HCT116 (cell line): ENCODE results near the gene RAD50. TPM values are rescaled to one million over a fixed set of nuclear protein-coding genes. Genes with fewer than 3 reads are reported as not detected.

Source experiments
- ATAC-seq: fragments of 200-7000 bp; cut with Tn5 transposase; 2 replicates; pipeline ENCODE4 v1.9.1; 2020; ENCODE audit warnings: mild to moderate bottlenecking, moderate library complexity
- BruUV-seq: library from RNA; stranded (reverse); fragments of 400-500 nt; replicated peaks from 2 replicates; lab custom pipeline; 2021; lab: Mats Ljungman, UMichigan
- CTCF ChIA-PET: fragments of 300-600 bp; sonication (Branson Sonifier 250); formaldehyde crosslinking; loops from one replicate; lab custom pipeline; 2021; ENCODE audit warnings: antibody characterized with exemption; lab: Charles Lee
- POLR2A ChIA-PET: fragments of 300-600, 350-600 bp; sonication (Branson Sonifier 250); formaldehyde crosslinking; loops from one replicate; lab custom pipeline; 2021; ENCODE audit warnings: antibody characterized with exemption; lab: Charles Lee
- RAD21 ChIA-PET, 2 experiments: fragments of 300-600 bp; sonication (Branson Sonifier 250); formaldehyde crosslinking; loops; one replicate each; lab custom pipeline; 2023; ENCODE audit warnings: low total read pairs in 2 of 2; ENCODE audit not compliant: uncharacterized antibody in 2 of 2, unreplicated experiment in 2 of 2, low non-redundant PET in 1 of 2; lab: Charles Lee
- DNase-seq: peaks from one replicate; pipeline ENCODE4 v3.0.0-alpha.2; 2010; ENCODE audit warnings: low read depth, low spot score
- H2AFZ ChIP-seq: fragments of 200-600 bp; shearing (Covaris generic), sonication (generic); 2 replicates; pipeline ENCODE4 v1.6.1; 2017; ENCODE audit warnings: low read depth, mixed run types, mixed read lengths, antibody characterized with exemption, low read length; ENCODE audit not compliant: poor library complexity, severe bottlenecking
- H3K27ac ChIP-seq: 2 replicates; pipeline ENCODE4 v1.5.1; 2012; ENCODE audit warnings: low read depth, low read length
- H3K27me3 ChIP-seq: fragments of 200-600 bp; sonication (generic); 2 replicates; pipeline ENCODE4 v1.6.1; 2016; ENCODE audit warnings: mixed run types, low read length, mixed read lengths; ENCODE audit not compliant: insufficient read depth
- H3K36me3 ChIP-seq, 2 experiments: fragments of 200-500 bp in 1 of 2; fragments of 200-600 bp in 1 of 2; sonication (Bioruptor generic) in 1 of 2; sonication (generic) in 1 of 2; 2 replicates each; pipeline versions ENCODE4 v1.5.1 to v1.6.1; 2014 to 2016; ENCODE audit warnings: low read length in 2 of 2, inconsistent platforms in 1 of 2, mixed read lengths in 1 of 2, mixed run types in 1 of 2; ENCODE audit not compliant: insufficient read depth in 2 of 2, control insufficient read depth in 1 of 2
- H3K4me1 ChIP-seq, 2 experiments: fragments of 200-600 bp in 1 of 2; sonication (generic) in 1 of 2; 2 replicates each; pipeline versions ENCODE4 v1.5.1 to v1.6.1; 2012 to 2017; ENCODE audit warnings: low read length in 2 of 2, inconsistent platforms in 1 of 2, mild to moderate bottlenecking in 1 of 2, mixed read lengths in 1 of 2, mixed run types in 1 of 2, moderate library complexity in 1 of 2; ENCODE audit not compliant: insufficient read depth in 2 of 2, control insufficient read depth in 1 of 2
- H3K4me2 ChIP-seq: fragments of 200-600 bp; sonication (generic); 2 replicates; pipeline ENCODE4 v1.6.1; 2017; ENCODE audit warnings: mixed run types, low read length, mixed read lengths
- H3K4me3 ChIP-seq, 2 experiments: fragments of 200-600 bp in 1 of 2; sonication (generic) in 1 of 2; replicated peaks in 1 of 2; 2 replicates each; pipeline ENCODE4 v1.5.1; 2011 to 2016; ENCODE audit warnings: low read length in 2 of 2, control low read depth in 1 of 2, low read depth in 1 of 2, mild to moderate bottlenecking in 1 of 2, mixed read lengths in 1 of 2, mixed run types in 1 of 2
- H3K79me2 ChIP-seq: fragments of 200-600 bp; sonication (generic); 2 replicates; pipeline ENCODE4 v1.6.1; 2017; ENCODE audit warnings: mild to moderate bottlenecking, mixed run types, low read length, moderate library complexity, mixed read lengths; ENCODE audit not compliant: insufficient read depth
- H3K9ac ChIP-seq: fragments of 200-600 bp; sonication (generic); 2 replicates; pipeline ENCODE4 v1.6.1; 2016; ENCODE audit warnings: low read length, mixed read lengths
- H3K9me2 ChIP-seq: fragments of 200-600 bp; sonication (generic), shearing (Covaris generic); 2 replicates; pipeline ENCODE4 v1.6.1; 2017; ENCODE audit warnings: mixed run types, mild to moderate bottlenecking, moderate library complexity; ENCODE audit not compliant: insufficient read depth
- H3K9me3 ChIP-seq, 2 experiments: fragments of 200-500 bp in 1 of 2; fragments of 200-600 bp in 1 of 2; sonication (Bioruptor generic) in 1 of 2; sonication (generic) in 1 of 2; 2 replicates each; pipeline ENCODE4 v1.6.1; 2014 to 2017; ENCODE audit warnings: low read length in 2 of 2, mixed read lengths in 2 of 2, inconsistent platforms in 1 of 2, low read depth in 1 of 2, mild to moderate bottlenecking in 1 of 2, mixed run types in 1 of 2, moderate library complexity in 1 of 2; ENCODE audit not compliant: control insufficient read depth in 1 of 2, insufficient read depth in 1 of 2
- H4K20me1 ChIP-seq: fragments of 200-600 bp; sonication (generic), shearing (Covaris generic); 2 replicates; pipeline ENCODE4 v1.6.1; 2017; ENCODE audit warnings: mixed run types, mild to moderate bottlenecking, moderate library complexity; ENCODE audit not compliant: insufficient read depth
- CBX3 ChIP-seq: IDR thresholded peaks from 2 replicates; pipeline ENCODE4 v1.6.1; 2012; ENCODE audit warnings: low read depth
- EGR1 ChIP-seq: IDR thresholded peaks from 2 replicates; pipeline ENCODE4 v1.6.1; 2012; ENCODE audit warnings: low read depth
- ELF1 ChIP-seq: IDR thresholded peaks from 2 replicates; pipeline ENCODE4 v1.6.1; 2012; ENCODE audit warnings: low read depth, borderline replicate concordance
- EZH2 ChIP-seq: fragments of 200-600 bp; sonication (generic); IDR thresholded peaks from 2 replicates; pipeline ENCODE4 v1.6.1; 2017; ENCODE audit warnings: antibody characterized with exemption, mixed run types
- EZH2phosphoT487 ChIP-seq: fragments of 200-600 bp; IDR thresholded peaks from 2 replicates; pipeline ENCODE4 v1.6.1; 2018; ENCODE audit warnings: antibody characterized with exemption, borderline replicate concordance
- MAX ChIP-seq: IDR thresholded peaks from 2 replicates; pipeline ENCODE4 v1.6.1; 2012
- POLR2A ChIP-seq: IDR thresholded peaks from 2 replicates; pipeline ENCODE4 v1.7.0; 2011; ENCODE audit warnings: borderline replicate concordance; ENCODE audit not compliant: insufficient read depth, insufficient read length; ENCODE audit errors: extremely low read depth
- POLR2AphosphoS5 ChIP-seq: IDR thresholded peaks from 2 replicates; pipeline ENCODE4 v1.6.1; 2011; ENCODE audit warnings: mild to moderate bottlenecking, low read depth, low read length, moderate library complexity
- SP1 ChIP-seq: IDR thresholded peaks from 2 replicates; pipeline ENCODE4 v1.6.1; 2012; ENCODE audit warnings: low read depth
- YY1 ChIP-seq: IDR thresholded peaks from 2 replicates; pipeline ENCODE4 v1.6.1; 2011; ENCODE audit warnings: low read length, low read depth, moderate library complexity, mild to moderate bottlenecking; ENCODE audit not compliant: insufficient replicate concordance; ENCODE audit errors: extremely low read depth
- ZBTB33 ChIP-seq: IDR thresholded peaks from 2 replicates; pipeline ENCODE4 v1.6.1; 2011; ENCODE audit warnings: mild to moderate bottlenecking, low read length, moderate library complexity; ENCODE audit not compliant: insufficient replicate concordance; ENCODE audit errors: extremely low read depth
- ZFX ChIP-seq: fragments of 450-650 bp; IDR thresholded peaks from 2 replicates; pipeline ENCODE4 v1.6.1; 2017
- ZNF274 ChIP-seq: fragments of 200-500 bp; sonication (Bioruptor generic); IDR thresholded peaks from 2 replicates; pipeline ENCODE4 v1.6.1; 2014; ENCODE audit warnings: mild to moderate bottlenecking, low read depth, low read length, inconsistent platforms
- intact Hi-C: fragments of 100-400 bp; cut with micrococcal nuclease; formaldehyde crosslinking; loops from 2 replicates; pipeline ENCODE4 v1.10.0; 2022
- total RNA-seq: library from RNA; stranded (reverse); gene quantifications from one replicate; pipeline ENCODE4 v1.2.1, GENCODE V29; 2021; ENCODE audit not compliant: unreplicated experiment
- TF ChIP-seq, protein P1 (sequence below): IDR thresholded peaks from 2 replicates; pipeline ENCODE4 v1.6.1; 2012
- TF ChIP-seq, protein P2 (sequence below), 3 experiments: fragments of 200-600 bp in 1 of 3; sonication (generic) in 1 of 3; IDR thresholded peaks in 2 of 3; conservative IDR thresholded peaks in 1 of 3; 2 replicates each; pipeline ENCODE4 v1.5.1; 2012 to 2017; ENCODE audit warnings: low read depth in 2 of 3, low read length in 2 of 3, antibody characterized with exemption in 1 of 3, borderline replicate concordance in 1 of 3, control low read depth in 1 of 3, mild to moderate bottlenecking in 1 of 3, mixed read lengths in 1 of 3, mixed run types in 1 of 3, moderate library complexity in 1 of 3; ENCODE audit not compliant: insufficient read depth in 1 of 3

RAD50 gene
- total RNA-seq, 1 experiment from 2014 or later: 43.6 TPM

DNA sequence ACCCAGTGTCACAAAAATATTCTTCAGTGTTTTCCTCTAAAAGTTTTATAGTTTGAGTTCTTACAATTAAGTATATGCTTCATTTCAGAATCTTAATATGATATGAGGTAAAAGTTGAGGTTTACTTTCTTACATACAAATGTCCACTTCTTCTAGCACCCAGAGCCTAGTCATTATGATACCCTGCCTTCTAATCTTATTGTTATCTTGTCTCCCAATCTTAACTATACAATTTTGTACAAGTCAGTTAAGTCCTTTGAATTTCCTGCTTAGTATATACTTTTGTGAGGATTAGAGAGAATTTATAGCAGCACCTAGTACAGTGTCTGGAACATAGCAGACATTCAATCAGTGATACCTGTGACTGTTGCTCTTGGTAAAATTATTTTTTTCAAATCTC, 29.3 kb downstream of the RAD50 start:
- H3K79me2 ChIP-seq: peaks cover 23% of the 10 kb centered on the region
- H3K27me3 ChIP-seq: no peaks in the 10 kb centered on the region
- POLR2A ChIA-PET: no interaction called here
- CTCF ChIA-PET: no interaction called here
- no peaks in the 10 kb centered on the region for H3K4me1 ChIP-seq
- no peak overlapping the region for H3K9ac ChIP-seq
- DNase-seq: no peak
- no peak overlapping the region for H3K27ac ChIP-seq
- no peaks in the 10 kb centered on the region for H3K9me3 ChIP-seq
- 0 out of 2 replicates have a peak, but pooled peaks cover 4% of the 10 kb centered on the region for H4K20me1 ChIP-seq
- no peaks in the 10 kb centered on the region for H3K9me2 ChIP-seq
- TF ChIP-seq EZH2phosphoT487 (no peak), ZBTB33 (no peak), POLR2AphosphoS5 (no peak), ZNF274 (no peak), SP1 (no peak), EZH2 (no peak), ELF1 (no peak), EGR1 (no peak), POLR2A (no peak), MAX (no peak), CBX3 (no peak), ZFX (no peak), YY1 (no peak)
- TF ChIP-seq, protein P1, sequence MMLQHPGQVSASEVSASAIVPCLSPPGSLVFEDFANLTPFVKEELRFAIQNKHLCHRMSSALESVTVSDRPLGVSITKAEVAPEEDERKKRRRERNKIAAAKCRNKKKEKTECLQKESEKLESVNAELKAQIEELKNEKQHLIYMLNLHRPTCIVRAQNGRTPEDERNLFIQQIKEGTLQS: no peak
- TF ChIP-seq, protein P2, sequence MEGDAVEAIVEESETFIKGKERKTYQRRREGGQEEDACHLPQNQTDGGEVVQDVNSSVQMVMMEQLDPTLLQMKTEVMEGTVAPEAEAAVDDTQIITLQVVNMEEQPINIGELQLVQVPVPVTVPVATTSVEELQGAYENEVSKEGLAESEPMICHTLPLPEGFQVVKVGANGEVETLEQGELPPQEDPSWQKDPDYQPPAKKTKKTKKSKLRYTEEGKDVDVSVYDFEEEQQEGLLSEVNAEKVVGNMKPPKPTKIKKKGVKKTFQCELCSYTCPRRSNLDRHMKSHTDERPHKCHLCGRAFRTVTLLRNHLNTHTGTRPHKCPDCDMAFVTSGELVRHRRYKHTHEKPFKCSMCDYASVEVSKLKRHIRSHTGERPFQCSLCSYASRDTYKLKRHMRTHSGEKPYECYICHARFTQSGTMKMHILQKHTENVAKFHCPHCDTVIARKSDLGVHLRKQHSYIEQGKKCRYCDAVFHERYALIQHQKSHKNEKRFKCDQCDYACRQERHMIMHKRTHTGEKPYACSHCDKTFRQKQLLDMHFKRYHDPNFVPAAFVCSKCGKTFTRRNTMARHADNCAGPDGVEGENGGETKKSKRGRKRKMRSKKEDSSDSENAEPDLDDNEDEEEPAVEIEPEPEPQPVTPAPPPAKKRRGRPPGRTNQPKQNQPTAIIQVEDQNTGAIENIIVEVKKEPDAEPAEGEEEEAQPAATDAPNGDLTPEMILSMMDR (IDR thresholded peaks at IDR 0.05 in 2 of 3, conservative IDR thresholded peaks at IDR 0.05 in 1 of 3; ENCODE audit: borderline replicate concordance in 1 of 3, insufficient read depth in 1 of 3, low read depth in 2 of 3, low read length in 2 of 3): no peak
- H3K4me2 ChIP-seq: no peak overlapping the region
- intact Hi-C loops: no loop called here
- no peak overlapping the region for H3K4me3 ChIP-seq
- peaks cover 31 to 36% of the 10 kb centered on the region in 2 experiments for H3K36me3 ChIP-seq
- no TSS peak for BruUV-seq
- no peak overlapping the region for H2AFZ ChIP-seq
- RAD21 ChIA-PET: no interaction called here
- no peak for ATAC-seq
